Measurements from ENCODE around the gene PML. TPM values are rescaled to one million over a fixed set of nuclear protein-coding genes. Genes with fewer than 3 reads are reported as not detected.

Gene PML
- polyA plus RNA-seq, 1 of the 3 experiments (the other 2 are of a cell fraction), result 18.4 TPM

GRCh38 chr15:73986055-73986775, 8.3 kb upstream of the PML start:
- Histone ChIP-seq H3K36me3 (replicated peaks in 1 of 2; ENCODE audit: control insufficient read depth in 1 of 2, insufficient read depth in 2 of 2, low read length in 1 of 2) (no peaks in the 10 kb centered on the region), H3K27ac (ENCODE audit: low read depth in 2 of 2, low read length in 1 of 2) (no peak overlapping the region), H3K4me3 (ENCODE audit: low read depth in 2 of 2, low read length in 1 of 2) (no peak overlapping the region), H3F3A (replicated peaks; ENCODE audit: insufficient read depth) (peaks cover 33% of the 10 kb centered on the region), H3K4me2 (no peak overlapping the region), H3K27me3 (ENCODE audit: insufficient read depth) (no peaks in the 10 kb centered on the region), H3K9ac (no peak overlapping the region), H3K4me1 (ENCODE audit: control insufficient read depth in 1 of 2, insufficient read depth in 2 of 2, low read depth in 1 of 2, low read length in 1 of 2) (peaks cover 49 to 57% of the 10 kb centered on the region in 2 experiments; a peak in 3 of 4 replicates), H3K79me2 (ENCODE audit: insufficient read depth) (no peaks in the 10 kb centered on the region), H4K20me1 (ENCODE audit: insufficient read depth) (no peaks in the 10 kb centered on the region), H2AFZ (ENCODE audit: low read depth) (no peak overlapping the region), H3K9me3 (no peaks in the 10 kb centered on the region), H3K9me2 (no peaks in the 10 kb centered on the region)
- TF ChIP-seq CTCF (IDR thresholded peaks at IDR 0.05) (no peak), MXI1 (IDR thresholded peaks at IDR 0.05; ENCODE audit: low read depth, low read length) (no peak), NFIC (IDR thresholded peaks at IDR 0.05; ENCODE audit: borderline replicate concordance) (no peak), IRF3 (IDR thresholded peaks at IDR 0.05; ENCODE audit: low read depth, low read length) (no peak), SIN3A (IDR thresholded peaks at IDR 0.05; ENCODE audit: borderline replicate concordance, low read depth, low read length) (no peak), FOXJ3 (CRISPR knock-in tag; IDR thresholded peaks at IDR 0.05) (no peak), ZBTB33 (IDR thresholded peaks at IDR 0.05; ENCODE audit: borderline replicate concordance, low read depth) (no peak), NRF1 (IDR thresholded peaks at IDR 0.05; ENCODE audit: low read depth, low read length) (no peak), MEF2A (IDR thresholded peaks at IDR 0.05; ENCODE audit: borderline replicate concordance, low read depth) (no peak), RAD21 (IDR thresholded peaks at IDR 0.05; ENCODE audit: low read length) (no peak), EP300 (IDR thresholded peaks at IDR 0.05; ENCODE audit: borderline replicate concordance in 1 of 2, low read depth in 1 of 2, low read length in 1 of 2) (no peak), JUND (IDR thresholded peaks at IDR 0.05) (no peak), YY1 (IDR thresholded peaks at IDR 0.05; ENCODE audit: low read depth) (no peak), EZH2phosphoT487 (IDR thresholded peaks at IDR 0.05; ENCODE audit: borderline replicate concordance, low read depth) (no peak)
- TF ChIP-seq, protein P1, sequence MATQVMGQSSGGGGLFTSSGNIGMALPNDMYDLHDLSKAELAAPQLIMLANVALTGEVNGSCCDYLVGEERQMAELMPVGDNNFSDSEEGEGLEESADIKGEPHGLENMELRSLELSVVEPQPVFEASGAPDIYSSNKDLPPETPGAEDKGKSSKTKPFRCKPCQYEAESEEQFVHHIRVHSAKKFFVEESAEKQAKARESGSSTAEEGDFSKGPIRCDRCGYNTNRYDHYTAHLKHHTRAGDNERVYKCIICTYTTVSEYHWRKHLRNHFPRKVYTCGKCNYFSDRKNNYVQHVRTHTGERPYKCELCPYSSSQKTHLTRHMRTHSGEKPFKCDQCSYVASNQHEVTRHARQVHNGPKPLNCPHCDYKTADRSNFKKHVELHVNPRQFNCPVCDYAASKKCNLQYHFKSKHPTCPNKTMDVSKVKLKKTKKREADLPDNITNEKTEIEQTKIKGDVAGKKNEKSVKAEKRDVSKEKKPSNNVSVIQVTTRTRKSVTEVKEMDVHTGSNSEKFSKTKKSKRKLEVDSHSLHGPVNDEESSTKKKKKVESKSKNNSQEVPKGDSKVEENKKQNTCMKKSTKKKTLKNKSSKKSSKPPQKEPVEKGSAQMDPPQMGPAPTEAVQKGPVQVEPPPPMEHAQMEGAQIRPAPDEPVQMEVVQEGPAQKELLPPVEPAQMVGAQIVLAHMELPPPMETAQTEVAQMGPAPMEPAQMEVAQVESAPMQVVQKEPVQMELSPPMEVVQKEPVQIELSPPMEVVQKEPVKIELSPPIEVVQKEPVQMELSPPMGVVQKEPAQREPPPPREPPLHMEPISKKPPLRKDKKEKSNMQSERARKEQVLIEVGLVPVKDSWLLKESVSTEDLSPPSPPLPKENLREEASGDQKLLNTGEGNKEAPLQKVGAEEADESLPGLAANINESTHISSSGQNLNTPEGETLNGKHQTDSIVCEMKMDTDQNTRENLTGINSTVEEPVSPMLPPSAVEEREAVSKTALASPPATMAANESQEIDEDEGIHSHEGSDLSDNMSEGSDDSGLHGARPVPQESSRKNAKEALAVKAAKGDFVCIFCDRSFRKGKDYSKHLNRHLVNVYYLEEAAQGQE (IDR thresholded peaks at IDR 0.05; ENCODE audit: low read depth, low read length), result no peak
- TF ChIP-seq, protein P2, sequence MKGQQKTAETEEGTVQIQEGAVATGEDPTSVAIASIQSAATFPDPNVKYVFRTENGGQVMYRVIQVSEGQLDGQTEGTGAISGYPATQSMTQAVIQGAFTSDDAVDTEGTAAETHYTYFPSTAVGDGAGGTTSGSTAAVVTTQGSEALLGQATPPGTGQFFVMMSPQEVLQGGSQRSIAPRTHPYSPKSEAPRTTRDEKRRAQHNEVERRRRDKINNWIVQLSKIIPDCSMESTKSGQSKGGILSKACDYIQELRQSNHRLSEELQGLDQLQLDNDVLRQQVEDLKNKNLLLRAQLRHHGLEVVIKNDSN (IDR thresholded peaks at IDR 0.05; ENCODE audit: borderline replicate concordance, low read depth), result no peak
- 68% methylated on average over 7 of the region's 7 CpGs for WGBS (ENCODE audit: low lambda C conversion rate)
- DNase-seq, result peak; percentile 40
- CTCF ChIA-PET, result interaction anchor here (1.0 to 1.7 kb wide), 7 partner anchors 11 to 62 kb away, joined by 3 to 7 read pairs (median 3); no protein-coding TSS in a partner anchor
- POLR2A ChIA-PET, result no interaction called here
